Measurements from ENCODE around the gene C10orf90. TPM values are rescaled to one million over a fixed set of nuclear protein-coding genes. Genes with fewer than 3 reads are reported as not detected.

C10orf90 gene
- total and polyA plus RNA-seq, 3 donors from 2014 or later = 4.3 to 17.6 (median 10.3) TPM

- no peaks in the 10 kb centered on the region for H3K9me3 ChIP-seq
- no peaks in the 10 kb centered on the region for H3K27me3 ChIP-seq
- DNase-seq = no peak
- H3K36me3 ChIP-seq (ENCODE audit: low read depth, missing control alignments) = no peaks in the 10 kb centered on the region
- WGBS, 2 donors = 87 to 93% methylated on average over 6 of the region's 6 CpGs
- TF ChIP-seq, protein P1, sequence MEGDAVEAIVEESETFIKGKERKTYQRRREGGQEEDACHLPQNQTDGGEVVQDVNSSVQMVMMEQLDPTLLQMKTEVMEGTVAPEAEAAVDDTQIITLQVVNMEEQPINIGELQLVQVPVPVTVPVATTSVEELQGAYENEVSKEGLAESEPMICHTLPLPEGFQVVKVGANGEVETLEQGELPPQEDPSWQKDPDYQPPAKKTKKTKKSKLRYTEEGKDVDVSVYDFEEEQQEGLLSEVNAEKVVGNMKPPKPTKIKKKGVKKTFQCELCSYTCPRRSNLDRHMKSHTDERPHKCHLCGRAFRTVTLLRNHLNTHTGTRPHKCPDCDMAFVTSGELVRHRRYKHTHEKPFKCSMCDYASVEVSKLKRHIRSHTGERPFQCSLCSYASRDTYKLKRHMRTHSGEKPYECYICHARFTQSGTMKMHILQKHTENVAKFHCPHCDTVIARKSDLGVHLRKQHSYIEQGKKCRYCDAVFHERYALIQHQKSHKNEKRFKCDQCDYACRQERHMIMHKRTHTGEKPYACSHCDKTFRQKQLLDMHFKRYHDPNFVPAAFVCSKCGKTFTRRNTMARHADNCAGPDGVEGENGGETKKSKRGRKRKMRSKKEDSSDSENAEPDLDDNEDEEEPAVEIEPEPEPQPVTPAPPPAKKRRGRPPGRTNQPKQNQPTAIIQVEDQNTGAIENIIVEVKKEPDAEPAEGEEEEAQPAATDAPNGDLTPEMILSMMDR (IDR thresholded peaks at IDR 0.05) = no peak
- no peak for TF ChIP-seq POLR2A (IDR thresholded peaks at IDR 0.05)
- H3K4me3 ChIP-seq = no peak overlapping the region
- H3K27ac ChIP-seq = no peak overlapping the region
- intact Hi-C loops (cut with DNase I; ENCODE audit: low total_unique reads) = no loop called here
- no peaks in the 10 kb centered on the region for H3K4me1 ChIP-seq
Observed at GRCh38 chr10:126474031-126474430, 196.5 kb downstream of the C10orf90 start.

DNA sequence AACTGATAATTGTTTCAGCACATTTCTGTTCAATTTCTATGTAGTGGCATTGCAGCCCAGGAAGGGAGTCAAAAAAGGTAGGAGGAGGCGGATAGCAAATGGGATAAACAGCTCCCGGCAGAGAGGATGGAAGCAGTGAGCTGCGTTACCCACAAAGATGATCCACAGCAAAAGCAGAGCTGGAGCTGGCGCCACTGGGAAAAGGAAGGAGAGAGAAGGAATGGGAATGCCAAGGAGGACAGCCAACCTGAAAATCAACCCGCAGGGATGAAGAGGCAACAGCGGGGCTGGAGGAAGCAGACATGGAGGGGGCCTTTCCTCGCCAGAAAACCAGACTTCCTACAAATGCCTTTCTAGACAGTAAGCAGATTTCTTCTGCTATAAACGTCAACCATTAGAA lies 199.5 kb downstream of the C10orf90 start:
- Histone ChIP-seq H3K27me3 (no peaks in the 10 kb centered on the region), H3K36me3 (ENCODE audit: low read depth, missing control alignments) (no peaks in the 10 kb centered on the region), H3K4me3 (no peak overlapping the region), H3K9me3 (no peaks in the 10 kb centered on the region), H3K4me1 (no peaks in the 10 kb centered on the region), H3K27ac (no peak overlapping the region)
- intact Hi-C loops (cut with DNase I; ENCODE audit: low total_unique reads) = no loop called here
- WGBS, 2 donors = 63 to 71% methylated on average over 8 of the region's 8 CpGs
- TF ChIP-seq, protein P1 (IDR thresholded peaks at IDR 0.05) = no peak
- no peak for DNase-seq

- no peak overlapping the region for H3K27ac ChIP-seq
- H3K27me3 ChIP-seq = no peaks in the 10 kb centered on the region
- WGBS, 2 donors = 91 to 92% methylated on average over 5 of the region's 5 CpGs
- H3K4me3 ChIP-seq = no peak overlapping the region
- H3K9me3 ChIP-seq = no peaks in the 10 kb centered on the region
- H3K36me3 ChIP-seq (ENCODE audit: low read depth, missing control alignments) = no peaks in the 10 kb centered on the region
- intact Hi-C loops (cut with DNase I; ENCODE audit: low total_unique reads) = no loop called here
- TF ChIP-seq POLR2A (IDR thresholded peaks at IDR 0.05) = no peak
- TF ChIP-seq, protein P1 (IDR thresholded peaks at IDR 0.05) = no peak
- no peaks in the 10 kb centered on the region for H3K4me1 ChIP-seq
- no peak for DNase-seq
Observed at GRCh38 chr10:126469692-126470091, 200.8 kb downstream of the C10orf90 start.

- intact Hi-C loops (cut with DNase I; ENCODE audit: low total_unique reads) = no loop called here
- Histone ChIP-seq H3K36me3 (ENCODE audit: low read depth, missing control alignments) (no peaks in the 10 kb centered on the region), H3K27me3 (no peaks in the 10 kb centered on the region), H3K4me3 (no peak overlapping the region), H3K4me1 (no peaks in the 10 kb centered on the region), H3K9me3 (no peaks in the 10 kb centered on the region), H3K27ac (no peak overlapping the region)
- no peak for DNase-seq
- 75 to 77% methylated on average over 5 of the region's 5 CpGs for WGBS, 2 donors
- no peak for TF ChIP-seq POLR2A (IDR thresholded peaks at IDR 0.05)
Observed at GRCh38 chr10:126468876-126469643, 201.4 kb downstream of the C10orf90 start.

GRCh38 chr10:126468467-126468866 lies 202.0 kb downstream of the C10orf90 start:
- DNase-seq = no peak
- intact Hi-C loops (cut with DNase I; ENCODE audit: low total_unique reads) = no loop called here
- Histone ChIP-seq H3K27ac (no peak overlapping the region), H3K9me3 (no peaks in the 10 kb centered on the region), H3K27me3 (no peaks in the 10 kb centered on the region), H3K4me3 (no peak overlapping the region), H3K4me1 (no peaks in the 10 kb centered on the region), H3K36me3 (ENCODE audit: low read depth, missing control alignments) (no peaks in the 10 kb centered on the region)
- no peak for TF ChIP-seq POLR2A (IDR thresholded peaks at IDR 0.05)
- 86 to 90% methylated on average over 2 to 4 of the region's 4 CpGs for WGBS, 2 donors

- TF ChIP-seq, protein P1 (IDR thresholded peaks at IDR 0.05) = no peak
- TF ChIP-seq POLR2A (IDR thresholded peaks at IDR 0.05) = no peak
- Histone ChIP-seq H3K36me3 (ENCODE audit: low read depth, missing control alignments) (no peaks in the 10 kb centered on the region), H3K4me3 (no peak overlapping the region), H3K4me1 (no peaks in the 10 kb centered on the region), H3K27ac (no peak overlapping the region), H3K27me3 (no peaks in the 10 kb centered on the region), H3K9me3 (no peaks in the 10 kb centered on the region)
- 38 to 47% methylated on average over 1 of the region's 1 CpG for WGBS, 2 donors
- intact Hi-C loops (cut with DNase I; ENCODE audit: low total_unique reads) = no loop called here
- no peak for DNase-seq
Observed at GRCh38 chr10:126465771-126466170, 204.7 kb downstream of the C10orf90 start.

Measured in testis (tissue), 3 donors.